Measurements from ENCODE around the gene TVP23C.

The TVP23C gene

DNA sequence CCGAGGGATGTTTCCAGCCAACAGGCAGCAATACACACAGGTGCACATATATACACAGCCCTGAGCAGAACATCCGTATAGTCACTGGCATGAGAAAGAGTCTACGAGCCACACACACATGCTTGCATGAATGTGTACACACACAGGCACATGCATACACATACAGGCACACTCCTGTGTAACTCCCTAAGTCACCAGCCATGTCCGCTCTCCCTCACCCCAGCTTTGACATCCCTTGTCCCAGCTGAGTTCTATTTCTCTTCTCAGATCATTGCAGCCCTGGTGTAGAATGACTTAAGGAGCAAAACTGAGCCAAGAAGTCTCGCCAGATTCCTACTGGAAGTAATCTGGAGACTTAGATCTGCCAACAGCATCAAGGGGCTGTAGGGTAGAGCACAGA, 108.9 kb downstream of the TVP23C start:
- TF ChIP-seq, protein P1, sequence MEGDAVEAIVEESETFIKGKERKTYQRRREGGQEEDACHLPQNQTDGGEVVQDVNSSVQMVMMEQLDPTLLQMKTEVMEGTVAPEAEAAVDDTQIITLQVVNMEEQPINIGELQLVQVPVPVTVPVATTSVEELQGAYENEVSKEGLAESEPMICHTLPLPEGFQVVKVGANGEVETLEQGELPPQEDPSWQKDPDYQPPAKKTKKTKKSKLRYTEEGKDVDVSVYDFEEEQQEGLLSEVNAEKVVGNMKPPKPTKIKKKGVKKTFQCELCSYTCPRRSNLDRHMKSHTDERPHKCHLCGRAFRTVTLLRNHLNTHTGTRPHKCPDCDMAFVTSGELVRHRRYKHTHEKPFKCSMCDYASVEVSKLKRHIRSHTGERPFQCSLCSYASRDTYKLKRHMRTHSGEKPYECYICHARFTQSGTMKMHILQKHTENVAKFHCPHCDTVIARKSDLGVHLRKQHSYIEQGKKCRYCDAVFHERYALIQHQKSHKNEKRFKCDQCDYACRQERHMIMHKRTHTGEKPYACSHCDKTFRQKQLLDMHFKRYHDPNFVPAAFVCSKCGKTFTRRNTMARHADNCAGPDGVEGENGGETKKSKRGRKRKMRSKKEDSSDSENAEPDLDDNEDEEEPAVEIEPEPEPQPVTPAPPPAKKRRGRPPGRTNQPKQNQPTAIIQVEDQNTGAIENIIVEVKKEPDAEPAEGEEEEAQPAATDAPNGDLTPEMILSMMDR (IDR thresholded peaks at IDR 0.05; ENCODE audit: poor library complexity, severe bottlenecking), result no peak
- Histone ChIP-seq H3K36me3 (ENCODE audit: low read depth) (no peaks in the 10 kb centered on the region; the same call in 1 of the 2 replicates), H3K27ac (ENCODE audit: poor library complexity, severe bottlenecking) (no peak overlapping the region), H3K4me3 (ENCODE audit: severe bottlenecking) (no peak overlapping the region), H3K9me3 (ENCODE audit: severe bottlenecking) (no peaks in the 10 kb centered on the region), H3K27me3 (ENCODE audit: insufficient read depth, poor library complexity, severe bottlenecking) (no peaks in the 10 kb centered on the region), H3K4me1 (ENCODE audit: insufficient read depth, poor library complexity, severe bottlenecking) (no peaks in the 10 kb centered on the region)
- ATAC-seq (ENCODE audit: low read depth) (no peak), DNase-seq (ENCODE audit: low spot score) (no peak)

DNA sequence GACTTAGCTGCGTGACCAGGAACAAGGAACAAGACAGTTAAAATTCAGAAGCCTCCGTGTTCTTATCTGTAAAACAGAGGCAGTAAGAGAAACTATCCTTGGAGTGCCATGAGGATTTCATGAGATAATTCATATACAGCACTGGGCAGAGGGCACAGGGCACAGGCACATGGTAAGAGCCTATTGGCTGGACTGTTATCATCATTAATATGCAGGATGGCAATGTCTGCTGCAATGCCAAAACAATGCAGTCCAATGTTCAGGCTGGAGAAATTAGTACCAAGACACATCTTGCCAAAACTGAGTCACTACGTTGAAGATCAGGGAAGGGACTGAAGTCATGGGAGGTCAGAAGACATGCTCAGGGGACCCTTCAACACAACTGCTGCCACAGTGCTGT, 109.5 kb downstream of the TVP23C start:
- Histone ChIP-seq H3K36me3 (ENCODE audit: low read depth) (no peaks in the 10 kb centered on the region; the same call in 1 of the 2 replicates), H3K4me1 (ENCODE audit: insufficient read depth, poor library complexity, severe bottlenecking) (no peaks in the 10 kb centered on the region), H3K9me3 (ENCODE audit: severe bottlenecking) (no peaks in the 10 kb centered on the region), H3K27me3 (ENCODE audit: insufficient read depth, poor library complexity, severe bottlenecking) (no peaks in the 10 kb centered on the region), H3K4me3 (ENCODE audit: severe bottlenecking) (no peak overlapping the region), H3K27ac (ENCODE audit: poor library complexity, severe bottlenecking) (no peak overlapping the region)
- TF ChIP-seq, protein P1 (IDR thresholded peaks at IDR 0.05; ENCODE audit: poor library complexity, severe bottlenecking), result no peak
- ATAC-seq (ENCODE audit: low read depth) (no peak), DNase-seq (ENCODE audit: low spot score) (no peak)

DNA sequence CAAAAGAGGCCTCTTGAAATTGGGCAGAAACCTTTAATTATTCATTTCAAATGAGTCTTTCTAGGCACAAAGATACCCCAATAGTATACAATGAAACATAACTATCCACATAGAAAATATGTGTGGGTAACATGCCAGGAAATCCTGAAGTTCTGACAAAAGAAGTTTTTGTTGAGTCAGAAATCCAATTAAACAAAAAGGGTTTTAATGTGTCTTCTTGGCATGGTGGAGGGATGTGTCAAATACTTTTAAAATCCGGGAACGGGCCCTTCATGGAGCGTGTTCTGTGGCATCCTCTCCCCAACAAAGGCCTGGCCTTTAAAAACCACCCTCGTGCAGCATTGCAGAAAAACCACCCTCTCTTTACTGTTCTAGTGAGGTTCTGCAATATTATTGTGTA, 110.0 kb downstream of the TVP23C start:
- TF ChIP-seq, protein P1 (IDR thresholded peaks at IDR 0.05; ENCODE audit: poor library complexity, severe bottlenecking), result no peak
- DNase-seq (ENCODE audit: low spot score), result no peak
- Histone ChIP-seq H3K4me3 (ENCODE audit: severe bottlenecking) (no peak overlapping the region), H3K9me3 (ENCODE audit: severe bottlenecking) (no peaks in the 10 kb centered on the region), H3K4me1 (ENCODE audit: insufficient read depth, poor library complexity, severe bottlenecking) (no peaks in the 10 kb centered on the region), H3K36me3 (ENCODE audit: low read depth) (no peaks in the 10 kb centered on the region; the same call in 1 of the 2 replicates), H3K27me3 (ENCODE audit: insufficient read depth, poor library complexity, severe bottlenecking) (no peaks in the 10 kb centered on the region), H3K27ac (ENCODE audit: poor library complexity, severe bottlenecking) (no peak overlapping the region)
- ATAC-seq (ENCODE audit: low read depth), result no peak

DNA sequence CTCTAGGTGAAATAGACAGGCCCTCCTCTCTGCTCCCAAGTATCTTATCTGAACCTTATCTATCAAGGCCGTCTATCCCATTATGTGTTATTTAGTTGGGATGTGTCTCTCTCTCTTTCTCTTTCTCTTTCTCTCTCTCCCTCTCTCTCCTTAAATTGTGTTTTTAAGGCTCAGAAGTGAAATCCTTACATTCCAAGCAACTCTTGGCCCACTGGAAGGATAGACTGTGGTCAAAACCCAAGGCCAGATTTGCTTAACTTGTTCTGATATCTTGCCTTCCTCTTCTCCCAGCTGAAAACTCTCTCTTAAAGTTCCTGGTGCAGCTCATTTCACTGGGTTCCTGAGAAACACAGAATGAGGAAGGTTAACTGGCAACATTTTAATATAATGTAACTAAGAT, 110.5 kb downstream of the TVP23C start:
- DNase-seq (ENCODE audit: low spot score), result no peak
- Histone ChIP-seq H3K9me3 (ENCODE audit: severe bottlenecking) (no peaks in the 10 kb centered on the region), H3K4me1 (ENCODE audit: insufficient read depth, poor library complexity, severe bottlenecking) (no peaks in the 10 kb centered on the region), H3K27me3 (ENCODE audit: insufficient read depth, poor library complexity, severe bottlenecking) (no peaks in the 10 kb centered on the region), H3K4me3 (ENCODE audit: severe bottlenecking) (no peak overlapping the region), H3K36me3 (ENCODE audit: low read depth) (no peaks in the 10 kb centered on the region; the same call in 1 of the 2 replicates), H3K27ac (ENCODE audit: poor library complexity, severe bottlenecking) (no peak overlapping the region)
- ATAC-seq (ENCODE audit: low read depth), result no peak
- TF ChIP-seq, protein P1 (IDR thresholded peaks at IDR 0.05; ENCODE audit: poor library complexity, severe bottlenecking), result no peak

Data from RWPE2 (cell line).